ENCODE measurements around the gene SASH1.

The SASH1 gene

DNA sequence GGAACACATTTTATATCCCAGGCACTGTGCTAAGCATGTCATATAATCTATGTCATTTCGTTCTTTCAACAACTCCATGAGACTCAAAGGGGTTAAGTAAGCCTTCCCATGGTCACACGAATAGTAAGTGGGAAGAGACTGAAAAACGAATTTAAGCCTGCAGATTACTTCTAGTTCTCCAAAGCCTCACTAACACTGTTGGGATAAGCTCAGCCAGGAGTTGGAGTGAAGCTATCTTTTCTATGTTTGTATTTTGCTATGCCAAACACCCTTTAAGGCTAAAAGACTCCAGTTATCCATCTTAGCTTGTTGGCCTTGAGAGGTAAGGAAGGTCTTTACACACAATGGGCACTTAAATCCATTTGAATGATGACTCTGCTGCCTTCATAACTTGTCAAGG, 256.1 kb downstream of the SASH1 start:
- no peak for DNase-seq

GRCh38 chr6:148599967-148600426, 257.4 kb downstream of the SASH1 start:
- DNase-seq, result no peak

All from SIG-M5 (cell line).